ENCODE measurements around the gene MRPL20. TPM values are rescaled to one million over a fixed set of nuclear protein-coding genes. Genes with fewer than 3 reads are reported as not detected.
A peak's percentile ranks its signal among the peaks of the same experiment; 100 is the strongest.

Gene MRPL20
- total RNA-seq, 1 donor from 2014 or later, result 95.0 TPM

DNA sequence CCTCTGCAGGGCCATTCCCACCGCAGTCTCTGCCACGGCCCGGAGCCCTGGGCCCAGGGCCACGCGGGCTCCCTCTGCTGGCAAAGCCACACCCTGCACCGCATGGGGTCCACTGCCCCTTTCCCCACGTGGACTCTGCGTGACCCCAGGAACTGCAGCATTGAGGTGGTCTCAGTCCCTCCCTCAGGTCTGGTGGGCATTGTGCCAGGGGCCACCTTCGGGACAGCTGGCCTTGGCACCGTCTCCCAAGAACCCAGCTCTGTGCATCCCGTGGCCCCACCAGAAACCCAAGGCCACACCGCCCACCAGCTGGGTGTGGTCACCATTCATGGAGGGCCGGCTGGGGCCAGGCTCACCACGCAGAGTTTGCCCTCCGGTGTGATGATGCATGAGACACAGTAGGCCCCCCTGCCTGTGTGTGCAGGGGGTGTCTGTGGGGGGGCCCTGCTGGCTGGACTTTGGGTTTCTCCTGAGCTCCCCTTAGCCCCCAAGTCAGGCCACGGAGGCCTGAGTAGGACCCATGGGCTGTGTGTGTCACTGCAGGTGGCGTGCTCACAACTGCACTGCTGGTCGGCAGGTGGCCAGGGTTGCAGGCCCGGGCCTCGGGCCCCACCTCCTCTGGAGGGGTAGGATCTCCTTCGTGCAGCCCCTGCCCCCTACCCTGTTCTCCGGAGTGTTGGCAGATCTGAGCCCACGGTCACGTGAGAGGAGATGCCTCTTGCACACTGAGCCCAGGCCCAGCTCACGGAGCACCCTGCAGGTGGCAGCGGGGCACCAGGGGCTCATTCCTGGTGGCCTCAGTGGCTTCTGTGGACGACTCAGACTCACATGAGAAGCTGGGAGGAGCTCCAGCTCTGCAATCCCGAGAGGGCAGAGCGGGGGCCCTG is 34.2 kb upstream of the MRPL20 start:
- peak; percentile 76 for DNase-seq (ENCODE audit: low spot score)
- no peaks in the 10 kb centered on the region for H3K27me3 Mint-ChIP-seq (ENCODE audit: unreplicated experiment)
- H3K4me3 Mint-ChIP-seq (ENCODE audit: unreplicated experiment), result no peak overlapping the region
- TF ChIP-seq, protein P1, sequence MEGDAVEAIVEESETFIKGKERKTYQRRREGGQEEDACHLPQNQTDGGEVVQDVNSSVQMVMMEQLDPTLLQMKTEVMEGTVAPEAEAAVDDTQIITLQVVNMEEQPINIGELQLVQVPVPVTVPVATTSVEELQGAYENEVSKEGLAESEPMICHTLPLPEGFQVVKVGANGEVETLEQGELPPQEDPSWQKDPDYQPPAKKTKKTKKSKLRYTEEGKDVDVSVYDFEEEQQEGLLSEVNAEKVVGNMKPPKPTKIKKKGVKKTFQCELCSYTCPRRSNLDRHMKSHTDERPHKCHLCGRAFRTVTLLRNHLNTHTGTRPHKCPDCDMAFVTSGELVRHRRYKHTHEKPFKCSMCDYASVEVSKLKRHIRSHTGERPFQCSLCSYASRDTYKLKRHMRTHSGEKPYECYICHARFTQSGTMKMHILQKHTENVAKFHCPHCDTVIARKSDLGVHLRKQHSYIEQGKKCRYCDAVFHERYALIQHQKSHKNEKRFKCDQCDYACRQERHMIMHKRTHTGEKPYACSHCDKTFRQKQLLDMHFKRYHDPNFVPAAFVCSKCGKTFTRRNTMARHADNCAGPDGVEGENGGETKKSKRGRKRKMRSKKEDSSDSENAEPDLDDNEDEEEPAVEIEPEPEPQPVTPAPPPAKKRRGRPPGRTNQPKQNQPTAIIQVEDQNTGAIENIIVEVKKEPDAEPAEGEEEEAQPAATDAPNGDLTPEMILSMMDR (IDR thresholded peaks at IDR 0.05; ENCODE audit: unreplicated experiment), result peak; percentile 77
- no peaks in the 10 kb centered on the region for H3K4me1 Mint-ChIP-seq (ENCODE audit: unreplicated experiment)
- H3K36me3 Mint-ChIP-seq (ENCODE audit: low read depth, unreplicated experiment), result peaks cover 4% of the 10 kb centered on the region
- H3K27ac Mint-ChIP-seq (ENCODE audit: unreplicated experiment), result no peak overlapping the region
- H3K9me3 Mint-ChIP-seq (ENCODE audit: unreplicated experiment), result no peaks in the 10 kb centered on the region

DNA sequence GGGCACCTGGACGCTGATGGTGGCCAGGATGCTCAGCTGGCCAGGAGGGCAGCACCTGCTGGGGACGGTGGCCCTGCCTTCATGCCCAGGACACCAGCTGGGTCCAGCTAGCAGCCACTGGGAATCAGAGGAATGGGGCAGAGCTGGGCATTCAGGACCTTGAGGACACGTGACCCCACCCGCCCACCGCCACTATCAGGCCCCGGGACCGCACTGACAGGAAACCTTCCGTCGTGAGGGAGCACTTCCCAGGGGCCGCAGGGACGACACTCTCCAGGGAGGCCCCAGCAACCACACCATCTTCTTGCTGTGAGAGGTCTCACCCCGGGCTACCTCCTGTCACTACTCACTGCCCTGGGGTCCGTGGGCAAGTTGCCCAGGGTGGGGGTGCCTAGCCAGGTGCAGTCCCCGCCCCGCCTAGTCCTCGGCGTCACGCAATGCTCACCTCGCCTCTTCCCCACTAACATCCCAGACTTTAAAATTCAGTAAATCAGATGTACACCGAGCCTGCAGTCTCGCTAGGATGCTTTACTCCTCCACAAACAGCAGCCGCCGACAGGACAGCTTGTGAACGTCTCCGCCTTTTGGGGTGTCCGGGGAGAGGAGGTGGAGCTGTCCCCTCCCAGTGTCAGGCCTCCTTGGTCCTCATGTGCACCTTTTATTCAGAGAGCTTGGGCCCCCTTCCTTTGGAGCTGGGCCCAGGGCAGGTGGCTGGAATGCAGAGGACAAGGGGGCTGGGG is 33.3 kb upstream of the MRPL20 start:
- DNase-seq (ENCODE audit: low spot score), result no peak
- Mint-ChIP-seq H3K9me3 (ENCODE audit: unreplicated experiment) (no peaks in the 10 kb centered on the region), H3K36me3 (ENCODE audit: low read depth, unreplicated experiment) (peaks cover 4% of the 10 kb centered on the region), H3K4me3 (ENCODE audit: unreplicated experiment) (no peak overlapping the region), H3K27ac (ENCODE audit: unreplicated experiment) (no peak overlapping the region), H3K4me1 (ENCODE audit: unreplicated experiment) (no peaks in the 10 kb centered on the region), H3K27me3 (ENCODE audit: unreplicated experiment) (no peaks in the 10 kb centered on the region)
- TF ChIP-seq, protein P1 (IDR thresholded peaks at IDR 0.05; ENCODE audit: unreplicated experiment), result no peak

- Mint-ChIP-seq H3K4me1 (ENCODE audit: unreplicated experiment) (peaks cover 4% of the 10 kb centered on the region), H3K9me3 (ENCODE audit: unreplicated experiment) (no peaks in the 10 kb centered on the region), H3K4me3 (ENCODE audit: unreplicated experiment) (no peak overlapping the region), H3K27me3 (ENCODE audit: unreplicated experiment) (peaks cover 2% of the 10 kb centered on the region), H3K36me3 (ENCODE audit: low read depth, unreplicated experiment) (peaks cover 4% of the 10 kb centered on the region), H3K27ac (ENCODE audit: unreplicated experiment) (no peak overlapping the region)
- no peak for DNase-seq (ENCODE audit: low spot score)
- TF ChIP-seq, protein P1 (IDR thresholded peaks at IDR 0.05; ENCODE audit: unreplicated experiment), result no peak
Measured at GRCh38 chr1:1439546-1440261, 32.6 kb upstream of the MRPL20 start.

DNA sequence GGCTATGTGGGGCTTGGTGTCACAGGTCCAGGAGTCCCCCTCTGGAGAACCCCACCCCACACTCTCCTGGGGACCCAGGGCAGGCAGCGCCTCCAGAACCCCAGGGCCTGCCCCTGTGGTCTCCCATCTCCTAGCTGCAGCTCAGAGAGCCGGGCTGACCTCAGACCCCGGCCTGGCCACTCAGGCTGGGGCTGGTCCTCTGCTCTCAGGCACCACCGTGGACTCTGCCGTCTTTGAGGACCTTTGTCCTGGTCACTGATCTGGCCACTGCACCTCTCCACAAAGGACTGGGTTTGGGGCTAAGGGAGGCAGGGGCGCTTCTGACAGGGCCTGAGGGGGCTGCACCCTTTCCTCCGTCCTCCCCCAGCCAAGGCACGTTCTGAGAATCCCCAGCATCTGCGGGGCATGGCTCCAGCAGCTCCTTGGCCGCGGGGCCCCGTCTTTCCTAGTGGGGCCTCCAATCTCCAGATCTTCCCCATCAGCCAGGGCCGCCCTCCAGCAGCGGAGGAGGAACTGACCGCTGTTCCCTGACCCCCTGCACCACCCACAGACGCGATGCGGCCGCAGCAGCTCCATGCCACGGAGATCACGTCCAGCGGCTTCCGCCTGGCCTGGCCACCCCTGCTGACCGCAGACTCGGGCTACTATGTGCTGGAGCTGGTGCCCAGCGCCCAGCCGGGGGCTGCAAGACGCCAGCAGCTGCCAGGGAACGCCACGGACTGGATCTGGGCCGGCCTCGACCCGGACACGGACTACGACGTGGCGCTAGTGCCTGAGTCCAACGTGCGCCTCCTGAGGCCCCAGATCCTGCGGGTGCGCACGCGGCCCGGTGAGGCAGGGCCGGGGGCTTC is 31.7 kb upstream of the MRPL20 start:
- Mint-ChIP-seq H3K4me3 (ENCODE audit: unreplicated experiment) (no peak overlapping the region), H3K27me3 (ENCODE audit: unreplicated experiment) (peaks cover 2% of the 10 kb centered on the region), H3K27ac (ENCODE audit: unreplicated experiment) (no peak overlapping the region), H3K9me3 (ENCODE audit: unreplicated experiment) (no peaks in the 10 kb centered on the region), H3K4me1 (ENCODE audit: unreplicated experiment) (peaks cover 4% of the 10 kb centered on the region), H3K36me3 (ENCODE audit: low read depth, unreplicated experiment) (peaks cover 4% of the 10 kb centered on the region)
- DNase-seq (ENCODE audit: low spot score), result no peak
- TF ChIP-seq, protein P1 (IDR thresholded peaks at IDR 0.05; ENCODE audit: unreplicated experiment), result no peak
